Stimulated activated CD8-positive, alpha-beta memory T cell treated with anti-CD3 and anti-CD28 coated beads, Interleukin-12 subunit alpha, Interleukin-12 subunit beta, amount 100 ng/mL, for 24 hours (primary cell): ENCODE measurements around the gene METRNL.
"Not testable (repeated sequence)": the region's sequence is repeated elsewhere in the genome, so short reads cannot be mapped to it uniquely, and the experiment has no call there.

ENCODE experiments used
- DNase-seq: peaks from one replicate; pipeline ENCODE4 v3.0.0-alpha.2; 2020; ENCODE audit errors: extremely low read depth

The METRNL gene

GRCh38 chr17:83079352-83079747 is at the start of gene METRNL:
Gene METRNL (plus strand): TSS chr17:83079609. CDS start chr17:83079816, 207 bp downstream.
- DNase-seq, result no peak

- no peak for DNase-seq
These were observed 49.0 kb upstream of the METRNL start for GRCh38 chr17:83030432-83030831.

GRCh38 chr17:83031321-83031945 is 48.0 kb upstream of the METRNL start:
- DNase-seq, result no peak

- not testable (repeated sequence) for DNase-seq
These were observed 47.4 kb upstream of the METRNL start for GRCh38 chr17:83031946-83032451.

- no peak for DNase-seq
These were observed 46.6 kb upstream of the METRNL start for GRCh38 chr17:83032781-83033180.

- no peak for DNase-seq
These were observed 44.9 kb upstream of the METRNL start for GRCh38 chr17:83034525-83034924.

GRCh38 chr17:83035722-83036121 is 43.7 kb upstream of the METRNL start:
- DNase-seq, result no peak

- no peak for DNase-seq
These were observed 43.2 kb upstream of the METRNL start for GRCh38 chr17:83036193-83036592.

GRCh38 chr17:83036666-83037065 is 42.7 kb upstream of the METRNL start:
- no peak for DNase-seq

GRCh38 chr17:83037084-83037873 is 42.1 kb upstream of the METRNL start:
- DNase-seq, result no peak

GRCh38 chr17:83037874-83038165 is 41.6 kb upstream of the METRNL start:
- no peak for DNase-seq

GRCh38 chr17:83038983-83039382 is 40.4 kb upstream of the METRNL start:
- not testable (repeated sequence) for DNase-seq

GRCh38 chr17:83041305-83041704 is 38.1 kb upstream of the METRNL start:
- no peak for DNase-seq

GRCh38 chr17:83042522-83043158 is 36.8 kb upstream of the METRNL start:
- DNase-seq, result no peak

GRCh38 chr17:83044479-83044878 is 34.9 kb upstream of the METRNL start:
- DNase-seq, result not testable (repeated sequence)

- DNase-seq, result no peak
These were observed 32.8 kb upstream of the METRNL start for GRCh38 chr17:83046448-83047181.

GRCh38 chr17:83047182-83047478 is 32.3 kb upstream of the METRNL start:
- no peak for DNase-seq

GRCh38 chr17:83047818-83048475 is 31.5 kb upstream of the METRNL start:
- DNase-seq, result not testable (repeated sequence)

GRCh38 chr17:83050651-83051395 is 28.6 kb upstream of the METRNL start:
- no peak for DNase-seq

- peak; percentile 94 for DNase-seq
These were observed 27.8 kb upstream of the METRNL start for GRCh38 chr17:83051396-83052240.
